ENCODE results near the gene KCNN1. TPM values are rescaled to one million over a fixed set of nuclear protein-coding genes. Genes with fewer than 3 reads are reported as not detected.
A peak's percentile ranks its signal among the peaks of the same experiment; 100 is the strongest.

Gene KCNN1
- total RNA-seq, 1 experiment from 2014 or later: not detected

DNA sequence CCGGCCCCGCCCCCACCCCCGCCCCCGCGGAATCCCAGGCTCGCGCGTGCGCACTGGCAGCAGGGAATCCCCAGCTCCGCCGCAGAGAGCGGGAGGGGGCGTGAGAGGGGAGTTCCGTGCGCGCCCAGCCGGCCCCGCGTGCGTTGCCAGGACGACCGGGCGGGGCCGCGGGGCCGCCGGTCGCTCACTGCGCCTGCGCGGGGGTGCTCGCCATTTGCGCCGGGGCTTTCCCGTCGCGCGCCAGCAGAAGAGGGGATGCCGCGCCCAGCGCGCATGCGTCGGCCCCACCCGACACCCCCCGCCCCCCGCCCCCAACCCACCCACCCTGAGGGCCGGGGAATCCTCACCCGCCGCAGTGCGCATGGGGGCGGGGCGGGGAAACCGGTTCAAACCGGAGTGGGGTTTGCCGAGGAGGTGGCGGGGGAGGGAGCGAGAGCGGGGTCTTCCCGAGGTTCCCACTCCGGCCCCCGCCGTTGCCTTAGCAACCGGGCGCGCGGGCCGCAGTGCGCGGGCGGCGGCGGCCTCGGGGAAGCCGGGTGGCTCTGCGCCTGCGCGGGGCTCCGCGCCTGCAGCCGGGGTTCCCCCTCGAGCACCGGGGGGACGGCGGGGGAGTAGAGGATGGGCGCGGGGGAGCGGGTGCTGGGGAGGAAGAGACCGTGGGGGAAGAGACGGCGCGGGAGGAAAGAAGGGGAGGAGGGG lies 18.9 kb upstream of the KCNN1 start:
- DNase-seq (ENCODE audit: low spot score): peak; percentile 85

DNA sequence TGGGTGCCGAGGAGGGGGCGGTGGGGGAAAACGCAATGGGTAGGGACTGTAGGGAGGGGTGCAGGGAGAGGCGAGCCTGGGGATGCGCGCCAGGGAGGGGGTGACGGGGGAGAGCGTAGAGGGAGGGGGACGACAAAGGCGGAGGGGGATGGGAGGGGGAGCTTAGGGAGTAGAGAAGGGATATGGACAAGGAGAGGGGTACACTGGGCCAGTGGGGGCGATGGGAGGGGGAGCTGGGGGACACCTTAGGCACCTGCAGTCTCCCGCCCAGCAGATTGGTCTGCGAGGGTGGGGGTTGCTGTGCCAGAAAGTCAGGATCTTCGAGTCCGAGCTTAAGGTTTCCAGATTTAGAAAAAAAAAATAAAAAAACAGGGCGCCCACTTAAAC lies 18.4 kb upstream of the KCNN1 start:
- DNase-seq (ENCODE audit: low spot score): no peak

DNA sequence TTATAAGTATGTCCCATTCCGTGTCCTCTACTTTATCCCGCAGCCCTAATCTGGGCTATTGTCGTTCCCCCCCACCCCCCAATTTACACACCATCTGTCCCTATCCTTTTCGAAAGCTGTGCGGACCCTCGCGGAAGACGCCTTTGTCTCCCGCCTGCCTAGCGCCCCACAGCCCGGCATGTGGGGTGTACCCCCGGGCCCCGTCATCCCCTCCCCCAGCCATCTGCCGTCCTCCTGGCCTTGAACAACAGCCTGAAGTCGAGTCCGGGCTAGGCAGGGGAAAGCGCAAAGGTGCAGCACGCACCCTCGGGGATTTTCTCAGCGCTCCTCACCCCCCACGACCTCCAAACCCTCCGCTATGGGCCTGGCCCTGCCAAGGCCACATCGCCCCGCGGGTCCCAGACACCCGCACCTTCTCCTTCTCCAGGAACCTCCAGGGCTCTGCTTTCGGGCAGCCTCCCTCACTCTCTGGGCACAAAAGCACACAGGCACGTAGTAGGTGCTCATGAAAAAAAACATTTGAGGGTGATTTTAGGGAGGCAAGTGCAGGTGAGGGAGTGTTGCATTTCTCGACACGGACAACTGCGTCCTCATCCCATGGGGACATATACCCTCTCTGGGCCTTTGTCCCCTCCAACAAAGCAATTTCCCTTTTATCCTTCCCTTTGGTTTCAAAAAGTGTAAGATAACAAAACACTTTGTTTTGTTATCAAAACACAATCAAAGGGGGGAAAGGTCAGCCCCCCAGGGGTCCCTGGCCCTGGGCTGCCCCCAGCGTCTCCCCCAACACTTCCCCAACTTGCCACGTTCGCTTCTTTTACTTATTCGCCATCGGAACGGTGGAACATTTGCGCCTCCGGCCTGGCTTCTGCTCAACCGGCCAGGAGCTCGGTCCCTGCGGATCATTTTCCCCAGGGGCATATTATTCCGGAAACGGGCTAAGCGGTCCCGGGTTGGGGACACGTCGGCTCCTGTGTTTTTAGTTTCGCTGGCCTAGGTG lies 17.7 kb upstream of the KCNN1 start:
- DNase-seq (ENCODE audit: low spot score): no peak

DNA sequence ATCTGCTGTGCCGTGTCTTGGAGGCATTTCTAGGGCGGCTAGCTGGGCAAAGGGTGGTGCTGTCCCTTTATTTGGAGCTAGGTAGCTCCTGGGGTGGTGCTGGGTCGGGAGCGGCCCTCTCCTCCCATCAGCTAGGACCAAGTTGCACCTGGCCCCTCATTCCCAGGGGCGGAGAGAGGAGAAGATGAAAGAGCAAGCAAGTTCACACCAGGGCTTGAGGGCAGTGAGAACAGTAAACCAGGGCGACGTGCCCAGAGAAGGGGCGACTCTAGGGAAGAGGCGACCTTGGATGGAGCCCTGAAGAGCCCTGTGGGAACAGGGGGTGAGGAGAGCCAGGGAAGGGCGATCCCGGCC lies 17.0 kb upstream of the KCNN1 start:
- no peak for DNase-seq (ENCODE audit: low spot score)

DNA sequence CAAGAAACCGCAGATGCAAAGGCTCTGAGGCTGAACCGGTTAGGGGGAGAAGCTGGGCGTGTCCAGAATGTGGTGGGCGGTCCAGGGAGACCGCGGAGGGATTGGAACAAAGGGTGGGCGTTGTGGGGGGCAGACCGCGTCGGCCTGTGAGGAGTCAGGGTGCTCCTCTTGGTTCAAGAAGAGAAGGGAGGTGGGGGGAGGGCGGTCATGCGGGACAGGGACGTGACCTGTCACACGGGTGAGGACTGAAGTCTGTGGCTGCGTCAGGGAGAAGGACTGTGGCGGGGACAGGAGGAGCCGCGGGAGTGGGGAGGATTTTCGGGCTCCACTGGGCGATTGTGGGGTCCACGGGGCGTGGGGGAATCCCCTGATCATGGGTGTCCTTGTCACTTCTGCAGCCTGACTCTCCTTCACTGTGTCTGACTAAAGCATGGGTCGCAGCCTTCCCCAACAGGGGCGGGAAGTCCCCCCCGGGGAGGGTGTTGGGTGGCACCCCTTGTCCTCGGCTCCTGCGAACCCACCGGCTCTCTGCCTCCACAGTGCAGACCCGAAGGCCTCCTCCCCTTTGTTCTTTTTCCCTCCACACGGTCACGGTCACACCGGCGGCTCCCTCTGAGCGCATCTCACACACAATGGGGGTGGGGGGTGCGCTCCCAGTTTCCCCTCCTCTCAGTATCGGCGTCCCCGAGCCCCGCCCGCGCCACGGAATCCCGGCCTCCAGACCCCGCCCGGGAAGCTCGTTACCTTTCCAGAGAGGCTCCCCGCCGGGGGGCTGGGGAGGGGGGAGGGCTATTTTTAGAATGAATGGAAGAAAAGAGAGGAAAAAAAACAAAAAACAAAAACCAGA lies 16.4 kb upstream of the KCNN1 start:
- no peak for DNase-seq (ENCODE audit: low spot score)

DNA sequence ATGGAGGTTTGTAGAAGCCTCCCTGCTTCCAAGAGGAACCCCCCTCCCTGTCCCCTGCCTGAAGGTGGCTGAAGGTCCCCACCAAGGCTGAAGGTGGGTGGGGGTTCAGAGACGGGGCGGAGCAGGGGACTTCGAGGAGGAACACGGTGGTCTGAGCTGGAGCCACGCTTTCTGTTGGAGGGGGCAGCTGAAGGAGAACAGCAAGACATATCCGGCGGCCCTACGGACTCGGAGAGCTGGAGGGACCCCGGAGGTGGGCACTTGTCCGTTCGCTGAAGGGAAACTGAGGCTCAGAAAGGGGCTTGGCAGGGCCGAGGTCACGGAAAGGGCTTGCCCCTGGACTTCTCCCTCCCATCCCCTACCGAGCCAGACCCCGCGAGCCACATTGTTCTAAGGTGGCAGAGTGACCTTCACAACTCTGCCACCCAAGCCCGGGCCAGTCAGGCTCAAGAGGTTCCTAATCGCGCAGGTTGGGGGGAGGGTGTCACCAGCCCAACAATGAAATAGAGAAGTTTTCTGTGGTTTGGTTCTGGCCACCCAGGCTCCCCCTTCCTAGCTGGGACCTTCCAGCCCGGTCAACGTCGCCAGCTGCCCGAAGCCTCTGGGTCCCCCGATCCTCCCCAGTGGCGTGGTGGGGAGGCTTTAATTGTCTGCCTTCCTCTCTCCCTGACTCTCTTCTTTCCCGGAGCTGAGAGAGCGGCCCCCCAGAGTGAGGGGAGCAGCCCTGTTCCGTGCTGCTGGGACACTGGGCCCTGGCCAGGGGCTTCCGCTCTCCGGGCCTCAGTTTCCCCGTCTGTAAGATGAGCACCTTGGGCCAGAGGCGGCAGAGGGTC lies 15.5 kb upstream of the KCNN1 start:
- DNase-seq (ENCODE audit: low spot score): no peak

DNA sequence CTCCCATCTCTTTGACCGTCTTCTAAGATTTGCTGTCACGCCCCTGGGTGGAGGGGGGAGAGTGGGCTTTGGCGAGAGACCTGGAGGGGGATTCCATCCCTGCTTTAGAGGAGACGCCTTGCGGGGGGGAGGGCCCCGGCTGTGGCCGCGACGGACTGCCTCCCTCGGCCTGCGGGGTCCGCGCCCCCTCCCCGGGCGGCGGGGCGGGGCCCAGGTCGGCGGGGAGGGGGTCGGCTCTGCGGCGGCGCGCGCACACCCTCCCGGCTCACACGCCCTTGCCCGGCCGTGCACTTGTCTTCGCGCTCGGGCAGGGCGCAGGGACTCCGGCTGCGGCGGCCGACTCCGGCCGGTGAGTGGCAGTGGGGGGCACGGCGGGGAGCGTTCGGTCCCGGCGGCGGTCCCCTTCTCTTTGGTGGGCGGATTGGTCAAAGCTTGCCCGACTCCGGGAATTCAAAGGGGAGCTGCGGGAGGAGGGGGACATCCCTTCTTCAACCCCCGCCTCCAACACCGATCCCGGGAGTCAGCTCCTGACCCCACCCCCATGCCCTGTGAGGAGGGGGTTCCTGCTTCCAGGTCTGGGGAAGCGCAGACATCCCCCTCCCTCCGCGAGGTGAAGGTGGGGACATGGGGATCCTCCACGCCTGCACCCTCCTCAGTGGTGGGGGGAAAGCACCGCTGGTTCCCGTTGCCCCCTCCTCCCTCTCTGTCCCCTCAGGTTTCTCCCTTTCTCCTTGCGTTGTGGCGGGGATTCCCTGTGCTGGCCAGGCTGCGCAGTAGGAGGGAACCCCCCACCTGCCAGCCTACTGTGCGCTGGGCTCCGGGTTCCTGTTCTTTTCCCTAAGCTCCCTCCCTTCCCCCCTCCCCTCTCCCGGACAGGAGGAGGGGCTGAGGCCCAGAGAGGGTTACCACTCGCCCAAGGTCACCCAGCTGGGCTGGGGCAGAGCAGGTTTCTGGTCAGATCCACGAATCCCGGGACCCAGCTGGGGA lies 14.6 kb upstream of the KCNN1 start:
- DNase-seq (ENCODE audit: low spot score): no peak

DNA sequence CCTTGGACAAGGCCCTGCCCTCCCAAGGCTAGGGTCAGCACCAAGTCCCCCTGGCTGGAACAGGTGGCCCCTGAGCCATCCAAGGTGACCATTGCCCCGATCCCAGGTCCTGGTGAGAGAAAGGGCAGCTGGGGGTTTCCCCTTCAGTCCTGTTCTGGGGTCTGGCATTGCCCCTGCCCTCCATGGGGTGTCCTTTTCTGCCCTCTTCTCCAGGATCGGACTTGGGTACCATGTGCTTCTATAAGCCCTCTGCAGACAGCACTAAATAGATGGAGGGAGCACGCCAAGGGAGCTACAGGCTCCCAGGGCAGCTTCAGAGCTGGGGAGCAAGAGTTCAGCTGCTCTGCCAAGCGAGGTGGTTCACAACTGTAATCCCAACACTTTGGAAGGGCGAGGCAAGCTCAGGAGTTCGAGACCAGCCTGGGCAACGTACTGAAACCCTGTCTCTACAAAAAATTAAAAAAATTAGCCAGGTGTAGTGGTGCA lies 13.5 kb upstream of the KCNN1 start:
- DNase-seq (ENCODE audit: low spot score): no peak

DNA sequence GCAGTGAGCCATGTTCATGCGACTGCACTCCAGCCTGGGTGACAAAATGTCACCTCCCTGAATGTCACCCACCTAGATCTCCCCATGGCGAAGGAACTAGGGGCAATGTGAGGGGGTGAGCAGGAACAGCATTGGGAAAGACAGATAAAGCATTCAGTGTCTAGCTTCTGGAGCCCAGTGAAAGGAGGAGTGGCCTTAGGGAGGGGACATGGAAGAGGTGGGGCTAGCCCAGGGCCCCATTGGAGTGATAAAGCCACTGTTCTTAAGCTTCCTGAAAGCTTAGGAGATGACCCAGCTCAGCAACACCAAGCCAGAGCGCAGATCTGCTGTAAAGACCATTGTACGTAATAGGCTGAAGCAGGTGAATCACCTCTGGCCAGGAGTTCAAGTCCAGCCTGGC lies 13.0 kb upstream of the KCNN1 start:
- no peak for DNase-seq (ENCODE audit: low spot score)

DNA sequence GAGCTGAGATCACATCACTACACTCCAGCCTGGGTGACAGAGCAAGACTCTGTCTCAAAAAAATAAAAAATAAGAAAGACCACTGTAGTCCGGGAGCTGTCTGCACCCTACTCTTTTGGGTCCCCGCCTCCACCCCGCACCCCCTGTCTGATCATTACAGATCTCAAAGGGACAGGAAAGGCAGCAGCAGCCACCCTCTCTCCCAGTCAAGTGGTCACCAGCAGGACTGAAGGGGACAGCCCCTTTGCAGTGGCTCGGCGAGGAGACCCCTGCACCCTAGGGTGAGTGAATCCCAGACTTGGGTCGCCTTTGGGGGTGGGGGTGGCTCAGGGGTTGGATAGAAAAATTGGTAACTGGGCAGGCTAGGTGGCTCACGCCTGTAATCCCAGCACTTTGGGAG lies 12.5 kb upstream of the KCNN1 start:
- no peak for DNase-seq (ENCODE audit: low spot score)

DNA sequence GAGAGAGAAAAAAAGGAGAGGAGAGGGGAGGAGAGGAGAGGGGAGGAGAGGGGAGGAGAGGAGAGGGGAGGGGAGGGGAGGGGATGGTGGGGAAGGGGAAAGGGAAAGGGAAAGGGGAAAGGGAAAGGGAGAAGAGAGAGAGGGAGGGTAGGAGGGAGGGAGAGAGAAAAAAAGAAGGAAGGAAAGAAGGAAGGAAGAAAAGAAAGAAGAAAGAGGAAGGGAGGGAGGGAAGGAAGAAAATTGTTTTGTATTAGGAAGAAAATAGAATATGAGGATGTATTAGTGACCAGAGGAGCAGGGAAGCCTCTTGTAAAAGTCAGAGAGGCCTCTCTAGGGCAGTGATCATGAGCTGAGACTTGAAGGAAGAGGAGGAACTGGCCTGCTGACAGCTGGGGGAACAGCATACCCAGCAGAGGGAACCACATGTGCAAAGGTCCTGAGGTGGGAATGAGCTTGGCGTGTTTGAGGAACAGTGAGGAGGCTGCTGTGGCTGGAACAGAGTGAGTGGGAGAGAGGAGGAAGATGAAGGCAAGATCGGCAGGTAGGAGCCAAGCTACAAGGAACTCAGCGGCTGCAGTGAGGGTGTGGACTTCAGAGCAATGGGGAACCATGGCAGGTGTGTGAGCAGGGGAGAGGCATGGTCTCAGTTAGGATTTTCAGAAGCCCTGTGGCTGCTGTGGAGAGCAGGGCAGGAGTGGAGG lies 9.6 kb upstream of the KCNN1 start:
- DNase-seq (ENCODE audit: low spot score): no peak

DNA sequence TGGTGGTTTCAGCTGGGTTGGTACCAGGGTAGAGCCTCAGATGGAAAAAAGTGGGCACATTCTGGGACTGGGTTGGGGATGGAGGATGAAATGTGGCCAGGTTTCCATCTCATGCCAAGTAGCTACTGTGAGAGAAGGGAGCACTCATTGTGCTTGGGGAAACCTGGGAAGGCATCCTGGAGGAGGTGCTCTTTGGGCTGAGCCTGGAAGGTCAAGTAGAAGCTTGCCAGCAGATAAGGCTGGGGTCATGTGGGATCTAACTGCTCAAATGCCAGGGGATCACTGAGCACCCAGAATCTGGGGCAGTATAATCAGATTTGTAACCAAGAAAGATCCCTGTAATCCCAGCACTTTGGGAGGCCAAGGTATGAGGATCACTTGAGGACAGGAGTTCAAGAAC lies 9.0 kb upstream of the KCNN1 start:
- DNase-seq (ENCODE audit: low spot score): no peak

DNA sequence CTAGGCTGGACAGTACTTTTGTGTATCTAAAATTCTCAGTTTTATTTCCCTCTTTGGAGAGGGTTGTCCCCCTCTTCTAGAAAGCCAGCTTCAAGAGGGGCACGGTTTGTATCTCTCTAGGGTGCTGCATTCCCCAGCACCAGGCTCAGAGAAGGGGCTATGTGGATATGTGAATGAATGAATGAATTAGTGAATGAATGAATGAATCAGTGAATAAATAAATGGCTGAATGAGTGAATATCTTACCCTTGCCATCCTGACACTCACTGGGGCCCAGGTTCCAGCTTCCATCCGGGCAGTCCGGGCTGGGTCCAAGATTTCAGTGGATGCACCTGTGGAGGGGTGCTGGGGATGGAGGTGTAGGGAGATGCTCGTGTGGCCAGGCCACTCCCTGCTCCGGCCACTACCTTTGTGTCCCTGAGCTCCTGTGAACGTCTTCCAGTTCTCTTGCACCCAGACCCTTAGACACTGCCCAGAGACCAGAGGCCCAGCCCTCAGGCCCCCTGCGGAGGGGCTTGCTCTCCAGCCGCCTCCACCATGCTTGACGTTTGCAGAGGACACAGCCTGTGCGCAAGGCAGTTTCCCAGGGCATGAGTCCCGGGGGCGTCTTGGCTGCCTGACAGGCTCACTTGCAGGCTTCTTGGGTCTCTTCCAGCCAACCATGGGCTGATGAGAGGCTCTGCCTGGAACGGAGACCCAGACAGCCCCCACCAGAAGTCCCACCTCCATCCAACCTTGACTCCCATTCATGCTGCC lies 2.8 kb upstream of the KCNN1 start:
- no peak for DNase-seq (ENCODE audit: low spot score)

DNA sequence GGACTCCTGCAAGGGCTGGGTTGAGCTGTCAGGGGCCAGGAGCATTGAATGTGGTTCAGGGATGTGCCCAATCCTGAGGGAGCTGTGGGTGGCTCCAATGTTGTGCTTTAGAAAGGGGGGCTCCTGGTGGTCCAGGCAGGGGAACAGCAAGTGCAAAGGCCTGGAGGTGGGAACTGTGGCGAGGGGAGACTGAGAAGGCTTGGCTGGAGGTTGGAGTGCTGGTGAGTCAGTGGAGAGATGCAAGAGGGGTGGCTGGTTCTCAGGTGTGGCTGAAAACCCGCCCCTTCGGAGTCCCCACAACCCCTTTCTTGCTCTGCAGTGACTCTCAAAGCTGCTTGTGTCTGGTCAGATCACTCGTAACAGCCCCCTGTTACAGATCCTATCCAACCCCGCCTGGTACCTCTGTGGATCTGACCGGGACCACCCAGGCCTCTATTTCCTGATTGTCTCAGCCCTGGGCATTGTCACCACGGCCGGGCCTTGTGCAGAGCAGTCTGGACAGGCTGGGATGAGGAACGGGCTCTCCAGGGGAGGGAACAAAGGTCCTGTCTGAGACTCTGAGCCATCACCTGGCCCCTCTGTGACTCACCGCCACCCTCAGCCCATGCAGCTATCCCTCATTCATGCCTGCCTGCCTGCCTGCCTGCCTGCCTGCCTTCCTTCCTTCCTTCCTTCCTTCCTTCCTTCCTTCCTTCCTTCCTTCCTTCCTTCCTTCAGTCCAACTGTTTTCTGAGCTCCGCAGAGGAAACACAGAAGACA lies 1.4 kb upstream of the KCNN1 start:
- no peak for DNase-seq (ENCODE audit: low spot score)

DNA sequence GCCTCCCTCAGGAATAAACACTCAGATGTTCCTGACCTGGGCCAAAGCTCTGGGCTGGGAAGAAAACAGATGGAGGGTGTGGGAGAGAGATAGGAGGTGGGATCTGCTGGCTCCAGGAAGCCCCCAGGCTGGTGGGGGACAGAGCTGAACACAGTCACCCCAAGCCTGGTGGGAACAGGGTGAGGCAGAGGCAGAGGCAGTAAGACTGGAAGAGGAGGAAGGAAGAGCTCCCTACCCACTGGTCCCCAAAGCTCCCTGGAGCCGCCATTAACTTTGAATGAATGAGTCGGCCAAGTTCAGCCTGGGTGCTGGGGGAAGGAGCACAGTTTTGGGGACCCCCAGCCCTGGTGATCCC lies 801 bp upstream of the KCNN1 start:
- no peak for DNase-seq (ENCODE audit: low spot score)

DNA sequence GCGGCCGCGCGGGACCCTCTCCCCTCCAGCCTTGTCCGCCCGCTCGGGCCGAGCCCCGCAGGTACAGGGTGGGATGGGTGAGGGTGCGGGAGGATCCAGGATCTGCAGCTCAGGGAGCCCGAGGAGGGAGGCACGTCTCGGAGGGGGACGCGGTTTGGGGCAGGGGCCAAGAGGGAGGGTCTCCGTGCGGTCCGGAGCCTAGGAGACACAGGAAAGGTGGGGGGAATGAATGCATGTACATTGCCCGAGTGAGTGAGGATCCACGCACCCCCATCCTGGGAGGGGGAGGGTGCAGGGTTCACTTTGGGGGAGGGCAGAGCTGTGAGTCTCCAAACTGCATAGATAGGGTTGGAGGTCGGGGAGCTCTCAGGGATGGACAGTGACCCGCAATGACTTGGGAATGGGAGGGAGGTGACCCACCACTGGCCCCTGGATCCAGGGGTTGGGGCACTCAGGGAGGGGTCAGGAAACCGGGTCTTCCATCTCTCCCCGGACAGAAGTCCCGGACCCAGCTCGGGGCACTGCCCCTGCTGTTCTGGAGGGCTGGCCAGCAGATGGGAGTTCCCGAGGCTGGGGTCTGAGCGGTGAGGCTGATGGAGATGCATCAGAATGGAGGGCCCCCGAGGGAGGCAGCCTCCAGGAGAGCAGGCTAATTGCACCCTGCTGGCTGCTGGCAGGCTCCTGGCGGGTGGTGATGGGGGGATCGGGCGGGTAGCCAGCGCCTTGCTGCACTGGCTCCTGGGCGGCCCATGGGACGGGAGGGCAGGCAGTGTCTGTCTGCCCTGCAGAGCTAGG lies 547 bp downstream of the KCNN1 start:
- no peak for DNase-seq (ENCODE audit: low spot score)

DNA sequence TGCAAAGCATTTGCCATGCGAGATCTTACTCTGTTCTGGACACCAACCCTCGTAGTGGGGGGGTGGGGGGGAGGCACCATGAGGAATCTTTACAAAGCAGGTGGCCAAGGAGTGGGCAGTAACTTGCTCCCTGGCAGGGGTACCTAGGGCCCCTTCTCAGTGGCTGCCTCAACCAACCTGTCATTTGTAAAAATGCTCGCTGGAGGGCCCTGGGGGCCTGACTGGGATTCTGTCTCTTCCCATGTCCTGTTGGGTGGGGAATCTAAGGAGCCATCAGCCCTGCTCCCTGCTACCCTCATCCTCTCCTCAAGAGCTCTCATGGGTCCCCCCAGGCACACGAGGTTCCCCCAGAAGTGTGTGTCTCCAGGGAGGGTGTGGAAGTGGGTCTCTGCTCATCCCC lies 1.5 kb downstream of the KCNN1 start:
- no peak for DNase-seq (ENCODE audit: low spot score)

All from A172 (cell line).